Kidney (tissue), 22 donors: ENCODE results near the gene EIF4E1B. TPM values are rescaled to one million over a fixed set of nuclear protein-coding genes. Genes with fewer than 3 reads are reported as not detected.

Experiments used
- DNase-seq, 5 donors: peaks; one replicate each; pipeline ENCODE4 v3.0.0-alpha.2; 2013 to 2020
- FAIRE-seq: peaks from 2 replicates; lab custom pipeline; 2012; peaks lifted over from hg19 to GRCh38; lab: Jason Lieb, UNC
- H3K27ac ChIP-seq, 2 donors: one replicate each; pipeline ENCODE4 v1.7.0; 2013; ENCODE audit warnings: low read depth in 2 of 2, low read length in 2 of 2, inconsistent platforms in 1 of 2
- H3K27me3 ChIP-seq: one replicate; pipeline ENCODE4 v1.7.1; 2013; ENCODE audit warnings: low read length, inconsistent platforms; ENCODE audit not compliant: control insufficient read depth, insufficient read depth
- H3K36me3 ChIP-seq, 3 donors: one replicate each; pipeline versions ENCODE4 v1.7.0 to v1.7.1; 2013; ENCODE audit warnings: low read length in 3 of 3, control low read depth in 1 of 3, inconsistent platforms in 1 of 3; ENCODE audit not compliant: insufficient read depth in 3 of 3, control insufficient read depth in 2 of 3
- H3K4me1 ChIP-seq, 3 donors: one replicate each; pipeline versions ENCODE4 v1.7.0 to v1.7.1; 2013; ENCODE audit warnings: low read length in 3 of 3, inconsistent platforms in 1 of 3, low read depth in 1 of 3; ENCODE audit not compliant: control insufficient read depth in 2 of 3, insufficient read depth in 2 of 3
- H3K4me3 ChIP-seq, 3 donors: one replicate each; pipeline versions ENCODE4 v1.7.0 to v1.8.1; 2013; ENCODE audit warnings: low read length in 3 of 3, control low read depth in 1 of 3, inconsistent platforms in 1 of 3
- H3K9ac ChIP-seq, 3 donors: one replicate each; pipeline versions ENCODE4 v1.7.0 to v1.7.1; 2013; ENCODE audit warnings: low read length in 3 of 3, control low read depth in 1 of 3, inconsistent platforms in 1 of 3
- H3K9me3 ChIP-seq, 3 donors: one replicate each; pipeline versions ENCODE4 v1.7.0 to v1.7.1; 2013; ENCODE audit warnings: low read length in 3 of 3, control low read depth in 1 of 3, inconsistent platforms in 1 of 3; ENCODE audit not compliant: control insufficient read depth in 2 of 3, insufficient read depth in 1 of 3
- intact Hi-C: fragments of 100-400 bp; cut with DNase I; formaldehyde crosslinking; loops from one replicate; pipeline ENCODE4 v1.11.1; 2022
- long read RNA-seq, 10 donors: library from polyadenylated mRNA in 1 of 10; unstranded in 1 of 10; transcript quantifications; one replicate each; pipeline ENCODE4 v2.0.0 and lab custom pipeline, GENCODE V29; 2021 to 2026
- polyA plus RNA-seq: library from polyadenylated mRNA; stranded (reverse); fragments of 350-450 nt; fragmentation: Illumina TruSeq; extraction: RNeasy Lipid Tissue Mini Kit (QIAGEN cat#74804); gene quantifications from one replicate; pipeline ENCODE4 v1.2.3, GENCODE V29; 2014; ENCODE audit warnings: low read depth, low replicate concordance; ENCODE audit not compliant: insufficient read depth
- total RNA-seq: library from RNA; stranded (reverse); fragmentation: NEBNext Ultra II Directional; extraction: Animal tissue kit (Norgen Biotek cat#: 25700); gene quantifications from one replicate; pipeline ENCODE4 v1.2.1, GENCODE V29; 2021
- TF ChIP-seq, protein P1 (sequence below): IDR thresholded peaks from 3 replicates; pipeline ENCODE4 v1.5.1; 2012; ENCODE audit warnings: mild to moderate bottlenecking, moderate library complexity, borderline replicate concordance; ENCODE audit not compliant: insufficient read depth; ENCODE audit errors: extremely low read depth
- donor health status: control.
- donor health status: control.
- donor health status: control.
- donor health status: control.
- donor health status: control.
- donor health status: DM: yes; HTN: yes; CAD: no.
- donor health status: Normal renal cell carcinoma (clear cell type).

Gene EIF4E1B, protein sequence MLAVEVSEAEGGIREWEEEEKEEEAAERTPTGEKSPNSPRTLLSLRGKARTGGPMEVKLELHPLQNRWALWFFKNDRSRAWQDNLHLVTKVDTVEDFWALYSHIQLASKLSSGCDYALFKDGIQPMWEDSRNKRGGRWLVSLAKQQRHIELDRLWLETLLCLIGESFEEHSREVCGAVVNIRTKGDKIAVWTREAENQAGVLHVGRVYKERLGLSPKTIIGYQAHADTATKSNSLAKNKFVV
- total RNA-seq = not detected
- polyA plus RNA-seq = not detected
- long read RNA-seq, donor 1 = 0 reads
- long read RNA-seq, donor 2 = 0 reads
- long read RNA-seq, donor 3 = 0 reads
- long read RNA-seq, donor 4 = 0 reads
- long read RNA-seq, donor 5 = 0 reads
- long read RNA-seq, donor 6 = 0 reads
- long read RNA-seq, donor 7 = 0 reads
- long read RNA-seq, donor 8 = 0 reads
- long read RNA-seq, donor 9 = 0 reads
- long read RNA-seq, donor 10 = 0 reads

DNA sequence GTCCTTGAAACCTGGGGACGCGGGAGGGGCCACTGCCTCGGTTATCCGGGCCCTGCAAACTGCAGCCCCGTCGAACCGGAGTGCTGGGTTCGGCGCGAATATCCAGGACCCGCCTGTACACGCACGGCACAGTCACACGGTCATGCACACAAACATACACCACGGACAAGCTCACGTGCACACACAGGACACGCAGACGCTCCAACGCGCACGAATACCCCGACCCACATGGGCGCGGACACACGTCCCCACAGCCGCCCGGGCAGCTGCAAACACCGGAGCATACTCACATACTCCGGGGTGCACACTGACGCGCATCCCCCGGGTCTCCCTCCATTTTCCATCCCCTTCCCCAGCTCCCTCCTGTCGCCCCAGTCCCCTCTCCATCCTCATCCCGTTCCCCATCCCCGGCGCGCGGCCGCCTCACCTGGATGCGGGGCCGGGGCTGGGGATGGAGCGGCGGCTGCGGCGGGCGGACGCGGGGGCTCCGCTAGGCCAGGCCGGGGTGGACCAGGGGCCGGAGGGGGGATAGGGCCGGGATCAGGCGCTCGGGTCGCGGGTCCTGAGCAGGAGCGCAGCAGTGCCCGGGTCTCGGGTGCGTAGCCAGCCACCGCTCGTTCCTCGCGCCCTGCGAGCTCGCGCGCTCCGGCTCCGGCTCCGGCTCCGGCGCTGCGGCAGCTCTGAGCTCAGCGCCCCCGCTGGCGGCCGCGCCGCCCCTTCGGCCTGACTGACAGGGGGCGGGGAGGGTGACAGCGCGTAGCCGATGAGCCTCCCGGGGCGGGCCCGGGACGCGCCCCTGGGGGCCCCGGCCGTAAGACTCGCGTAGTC is at the start of gene EIF4E1B, which contains the start of gene SNCB:
TSS of gene EIF4E1B (plus strand) at position 823 of the 828 bp plus-strand sequence. CDS start 12,113 bp downstream, outside the sequence.
TSS of gene SNCB (minus strand) at position 682 of the 828 bp plus-strand sequence. CDS start 880 bp downstream, outside the sequence.
- DNase-seq = peak in 4 of 5 donors; percentile 55 to 76 (median 70)
- TF ChIP-seq, protein P1, sequence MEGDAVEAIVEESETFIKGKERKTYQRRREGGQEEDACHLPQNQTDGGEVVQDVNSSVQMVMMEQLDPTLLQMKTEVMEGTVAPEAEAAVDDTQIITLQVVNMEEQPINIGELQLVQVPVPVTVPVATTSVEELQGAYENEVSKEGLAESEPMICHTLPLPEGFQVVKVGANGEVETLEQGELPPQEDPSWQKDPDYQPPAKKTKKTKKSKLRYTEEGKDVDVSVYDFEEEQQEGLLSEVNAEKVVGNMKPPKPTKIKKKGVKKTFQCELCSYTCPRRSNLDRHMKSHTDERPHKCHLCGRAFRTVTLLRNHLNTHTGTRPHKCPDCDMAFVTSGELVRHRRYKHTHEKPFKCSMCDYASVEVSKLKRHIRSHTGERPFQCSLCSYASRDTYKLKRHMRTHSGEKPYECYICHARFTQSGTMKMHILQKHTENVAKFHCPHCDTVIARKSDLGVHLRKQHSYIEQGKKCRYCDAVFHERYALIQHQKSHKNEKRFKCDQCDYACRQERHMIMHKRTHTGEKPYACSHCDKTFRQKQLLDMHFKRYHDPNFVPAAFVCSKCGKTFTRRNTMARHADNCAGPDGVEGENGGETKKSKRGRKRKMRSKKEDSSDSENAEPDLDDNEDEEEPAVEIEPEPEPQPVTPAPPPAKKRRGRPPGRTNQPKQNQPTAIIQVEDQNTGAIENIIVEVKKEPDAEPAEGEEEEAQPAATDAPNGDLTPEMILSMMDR = no peak
- Histone ChIP-seq H3K27ac (no peak within 1 kb of the TSS), H3K27me3 (peaks cover 32% of the 10 kb centered on the region), H3K4me3 (peak within 1 kb of the TSS in 1 of 3 donors; percentile 41), H3K4me1 (peaks cover 0 to 7% (median 0%) of the 10 kb centered on the region in 3 donors), H3K9me3 (no peaks in the 10 kb centered on the region), H3K36me3 (no peaks in the 10 kb centered on the region), H3K9ac (no peak within 1 kb of the TSS)
- no peak for FAIRE-seq
- intact Hi-C loops = no loop called here

GRCh38 chr5:176581361-176581760 is 49.1 kb upstream of the EIF4E1B start:
- no peak for FAIRE-seq
- intact Hi-C loops = no loop called here
- TF ChIP-seq, protein P1 = no peak
- no peak overlapping the region for H3K9ac ChIP-seq
- no peak overlapping the region for H3K4me3 ChIP-seq
- H3K36me3 ChIP-seq = peaks cover 0 to 5% (median 0%) of the 10 kb centered on the region in 3 donors
- H3K27me3 ChIP-seq = no peaks in the 10 kb centered on the region
- no peak for DNase-seq
- H3K4me1 ChIP-seq = no peaks in the 10 kb centered on the region
- no peak overlapping the region for H3K27ac ChIP-seq
- H3K9me3 ChIP-seq = peaks cover 0 to 4% (median 0%) of the 10 kb centered on the region in 3 donors

DNA sequence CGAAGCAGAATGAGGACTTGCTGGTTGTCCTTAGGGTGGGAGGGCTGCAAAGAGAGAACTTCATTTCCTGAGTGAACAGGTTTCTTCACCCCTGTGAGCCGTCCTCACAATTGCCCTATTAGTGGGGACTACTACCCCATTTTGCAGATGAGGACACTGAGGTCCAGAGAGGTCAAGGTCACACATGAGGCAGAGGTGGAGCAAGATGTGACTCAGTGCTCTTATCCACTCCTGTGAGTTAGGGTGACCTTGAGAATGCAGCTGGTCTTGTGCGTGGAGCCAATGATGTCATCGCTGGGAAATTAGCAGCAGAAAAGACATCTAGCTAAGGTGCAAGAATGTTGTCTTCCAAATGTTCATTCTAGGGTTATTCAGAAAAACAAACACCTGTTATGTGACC is 47.4 kb upstream of the EIF4E1B start:
- H3K36me3 ChIP-seq = peaks cover 0 to 5% (median 0%) of the 10 kb centered on the region in 3 donors
- no peaks in the 10 kb centered on the region for H3K27me3 ChIP-seq
- no peak overlapping the region for H3K4me3 ChIP-seq
- FAIRE-seq = no peak
- no peak overlapping the region for H3K9ac ChIP-seq
- no peak for DNase-seq
- intact Hi-C loops = no loop called here
- no peaks in the 10 kb centered on the region for H3K4me1 ChIP-seq
- peaks cover 0 to 4% (median 0%) of the 10 kb centered on the region in 3 donors for H3K9me3 ChIP-seq
- no peak overlapping the region for H3K27ac ChIP-seq
- TF ChIP-seq, protein P1 = no peak
